HG02678 (cell line): Measurements from ENCODE around the gene TOR1B.
"Not testable (repeated sequence)": the region's sequence is repeated elsewhere in the genome, so short reads cannot be mapped to it uniquely, and the experiment has no call there.

Experiments used
- ATAC-seq: cut with Tn5 transposase; IDR thresholded peaks from one replicate; pipeline ENCODE4 v1.9.1; 2021; ENCODE audit warnings: mild to moderate bottlenecking, moderate library complexity; ENCODE audit not compliant: unreplicated experiment

The TOR1B gene

DNA sequence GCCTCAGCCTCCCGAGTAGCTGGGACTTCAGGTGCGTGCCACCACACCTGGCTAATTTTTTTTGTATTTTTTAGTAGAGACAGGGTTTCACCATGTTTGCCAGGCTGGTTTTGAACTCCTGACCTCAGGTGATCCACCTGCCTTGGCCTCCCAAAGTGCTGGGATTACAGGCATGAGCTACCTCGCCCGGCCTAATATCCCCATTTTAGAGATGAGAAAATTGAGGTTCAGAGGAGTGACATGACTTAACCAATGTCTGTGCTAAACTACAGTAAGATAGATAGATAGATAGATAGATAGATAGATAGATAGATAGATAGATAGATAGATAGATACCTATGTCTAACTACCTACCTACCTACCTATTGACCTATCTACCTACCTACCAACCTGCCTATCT, 26.9 kb upstream of the TOR1B start:
- not testable (repeated sequence) for ATAC-seq

DNA sequence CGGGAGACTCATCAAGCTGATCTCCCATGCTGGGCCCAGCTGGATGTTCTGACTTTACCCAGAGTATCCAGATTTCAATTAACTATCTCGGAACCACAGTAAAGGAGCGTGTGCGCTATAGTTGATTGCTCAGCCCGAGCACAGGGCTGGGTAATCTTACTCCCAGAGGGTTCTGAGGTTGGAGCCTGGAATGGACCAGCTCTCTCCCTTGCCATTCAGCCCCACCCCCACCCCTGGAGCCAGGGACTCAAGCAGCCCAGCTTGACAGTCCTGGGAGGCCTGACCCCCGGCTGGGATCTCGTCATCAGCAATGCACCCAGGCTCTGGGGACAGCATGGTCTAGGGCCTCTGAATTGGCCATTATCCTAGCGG, 26.4 kb upstream of the TOR1B start:
- no peak for ATAC-seq

DNA sequence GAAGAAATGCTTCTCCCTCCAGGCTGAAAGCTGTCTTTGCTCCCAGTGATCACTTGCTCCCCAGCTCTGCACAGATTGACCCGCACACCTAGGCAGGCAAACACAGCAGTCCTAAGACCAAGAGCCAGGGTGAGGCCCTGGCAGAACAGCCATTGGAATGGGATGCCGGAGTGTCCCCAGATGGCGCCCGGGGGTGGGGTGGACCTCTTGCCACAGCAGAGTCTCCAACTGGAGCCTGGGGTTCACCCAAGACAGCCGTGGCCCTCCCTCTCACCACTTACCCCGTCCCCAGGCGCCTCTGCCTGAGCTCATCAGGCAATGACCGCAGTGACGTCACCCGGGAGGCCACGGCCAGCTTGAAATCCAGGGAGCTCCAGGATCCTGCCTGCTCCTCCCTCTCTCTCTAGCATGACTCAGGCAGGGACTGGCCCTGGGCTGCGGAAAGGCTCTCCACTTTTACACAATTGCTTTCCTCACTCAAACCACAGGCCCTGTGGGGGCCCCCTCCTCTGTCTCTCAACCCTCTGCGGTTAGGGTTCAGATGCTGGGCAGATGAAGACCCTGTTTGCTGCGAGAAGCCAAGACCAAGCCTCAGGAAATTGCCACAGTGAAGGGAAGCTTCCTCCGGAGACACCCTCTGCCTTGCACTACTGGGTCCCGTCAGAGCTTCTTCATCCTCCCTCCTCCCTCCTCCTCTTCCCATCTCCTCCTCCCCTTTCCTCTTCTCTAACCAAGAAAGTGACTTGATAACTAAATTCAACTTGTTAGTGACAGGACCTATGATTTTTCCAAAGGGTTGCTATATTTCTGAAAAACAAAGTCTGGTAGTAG, 25.8 kb upstream of the TOR1B start:
- no peak for ATAC-seq

DNA sequence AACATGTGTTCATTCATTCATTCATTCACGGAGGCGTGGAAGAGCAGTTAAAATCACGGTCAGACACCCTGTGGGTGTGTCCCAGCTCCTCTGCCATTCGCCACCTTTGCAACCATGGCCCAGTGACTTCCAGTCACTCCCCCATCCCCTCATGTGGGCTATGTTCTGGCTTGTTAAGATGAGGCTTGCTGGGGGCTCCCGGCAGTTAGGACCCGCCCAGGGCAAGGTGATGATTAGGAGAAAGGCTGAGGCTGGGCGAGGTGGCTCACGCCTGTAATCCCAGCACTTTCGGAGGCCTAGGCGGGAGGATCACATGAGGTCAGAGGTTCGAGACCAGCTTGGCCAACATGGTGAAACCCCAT, 25.2 kb upstream of the TOR1B start:
- ATAC-seq: no peak

DNA sequence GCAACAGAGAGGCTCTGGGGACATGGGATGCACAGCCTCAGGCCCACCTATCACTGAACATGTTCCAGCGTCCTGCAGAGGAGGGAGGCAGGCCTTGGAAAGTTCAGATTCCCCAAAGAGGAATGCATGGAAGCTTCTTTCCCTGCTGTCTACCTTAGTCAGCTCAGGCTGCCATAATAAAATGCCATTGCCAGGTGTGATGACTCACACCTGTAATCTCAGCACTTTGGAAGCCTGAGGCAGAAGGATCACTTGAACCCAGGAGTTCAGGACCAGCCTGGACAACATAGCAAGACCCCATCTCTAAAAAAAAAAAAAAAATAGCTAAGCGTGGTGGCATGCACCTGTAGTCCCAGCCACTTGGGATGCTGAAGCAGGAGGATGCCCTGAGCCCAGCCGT, 24.5 kb upstream of the TOR1B start:
- ATAC-seq: no peak

DNA sequence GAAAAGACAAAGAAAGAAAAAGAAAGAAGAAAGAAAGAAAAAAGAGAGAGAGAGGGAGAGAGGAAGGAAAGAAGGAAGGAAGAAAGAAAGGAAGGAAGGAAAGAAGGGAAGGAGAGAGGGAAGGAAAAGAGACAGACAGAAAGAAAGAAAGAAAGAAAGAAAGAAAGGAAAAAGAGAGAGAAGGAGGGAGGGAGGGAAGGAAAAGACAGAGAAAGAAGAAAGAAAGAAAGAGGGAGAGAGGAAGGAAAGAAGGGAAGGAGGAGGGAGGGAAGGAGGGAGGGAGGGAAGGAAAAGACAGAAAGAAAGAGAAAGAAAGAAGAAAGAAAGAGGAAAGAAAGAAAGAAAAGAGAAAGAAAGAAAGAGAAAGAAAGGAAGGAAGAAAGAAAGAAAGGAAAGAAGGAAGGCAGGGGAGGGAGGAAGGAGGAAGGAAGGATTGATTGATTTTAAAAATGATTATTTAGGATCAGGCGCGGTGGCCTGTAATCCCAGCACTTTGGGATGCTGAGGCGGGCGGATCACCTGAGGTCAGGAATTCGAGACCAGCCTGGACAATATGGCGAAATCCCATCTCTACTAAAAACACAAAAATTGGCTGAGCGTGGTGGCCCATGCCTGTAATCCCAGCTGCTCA, 23.3 kb upstream of the TOR1B start:
- ATAC-seq: no peak

DNA sequence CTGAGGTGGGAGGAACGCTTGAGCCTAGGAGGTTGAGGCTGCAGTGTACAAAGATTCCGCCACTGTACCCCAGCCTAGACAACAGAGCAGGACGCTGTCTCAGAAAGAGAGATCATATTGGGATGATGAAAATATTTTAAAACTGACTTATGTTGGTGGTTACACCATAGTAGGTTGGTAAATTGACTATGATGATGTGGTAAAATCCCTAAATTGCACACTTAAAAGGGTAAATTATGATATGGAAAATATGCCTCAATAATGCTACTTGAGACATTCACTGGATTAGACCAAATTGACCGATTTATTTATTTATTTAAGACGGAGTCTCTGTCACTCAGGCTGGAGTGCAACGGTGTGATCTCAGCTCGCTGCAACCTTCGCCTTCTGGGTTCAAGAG, 21.9 kb upstream of the TOR1B start:
- ATAC-seq: no peak

DNA sequence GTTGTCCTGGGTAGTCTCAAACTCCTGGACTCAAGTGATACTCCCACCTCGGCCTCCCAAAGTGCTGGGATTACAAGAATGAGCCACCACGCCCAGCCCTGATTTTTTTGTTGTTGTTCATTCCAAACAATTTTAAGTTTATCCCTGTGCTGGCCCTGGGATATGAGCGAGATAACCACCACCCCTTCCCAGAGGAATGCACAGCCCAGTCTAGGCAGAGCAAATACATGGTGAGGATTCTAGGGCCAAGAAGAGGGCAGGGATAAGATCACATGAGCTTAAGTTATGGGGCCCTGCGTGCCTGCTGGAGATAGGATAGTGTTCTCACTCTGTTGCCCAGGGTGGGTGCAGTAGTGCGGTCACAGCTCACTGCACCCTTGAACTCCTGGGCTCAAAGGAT, 21.0 kb upstream of the TOR1B start:
- no peak for ATAC-seq

DNA sequence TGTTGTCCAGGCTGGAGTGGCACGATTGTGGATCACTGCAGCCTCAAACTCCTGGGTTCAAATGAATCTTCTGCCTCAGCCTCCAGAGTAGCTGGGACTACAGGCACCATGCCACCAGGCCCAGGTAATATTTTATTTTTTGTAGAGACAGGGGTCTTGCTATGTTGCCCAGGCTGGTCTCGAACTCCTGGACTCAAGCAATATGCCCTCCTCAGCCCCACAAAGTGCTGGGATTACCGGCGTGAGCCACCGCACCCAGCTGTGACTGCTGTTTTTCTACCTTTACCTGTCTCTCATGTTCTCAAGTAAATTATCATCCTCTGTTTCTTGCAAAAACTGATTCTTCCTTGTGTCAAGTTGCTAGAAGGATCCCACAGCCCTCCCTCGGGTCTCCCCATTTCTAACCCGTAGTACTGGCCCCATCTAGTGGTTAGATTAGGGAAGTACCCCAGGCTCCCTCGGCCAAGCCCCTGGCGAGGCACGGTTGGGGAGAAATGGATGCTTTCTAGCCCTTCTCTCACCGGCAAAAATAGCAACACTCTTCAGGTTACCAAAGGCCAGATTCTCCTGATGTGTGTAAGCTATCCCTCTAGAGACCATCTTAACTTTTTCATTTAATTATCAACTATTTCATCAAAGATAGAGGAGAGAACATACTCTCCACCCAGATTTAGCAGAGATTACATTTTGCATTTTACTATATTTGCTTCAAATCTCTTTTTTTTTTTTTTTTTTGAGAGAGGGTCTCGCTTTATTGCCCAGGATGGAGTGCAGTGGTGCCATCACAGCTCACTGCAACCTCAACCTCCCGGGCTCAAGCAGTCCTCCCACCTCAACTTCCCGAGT, 19.2 kb upstream of the TOR1B start:
- peak; percentile 57 for ATAC-seq

DNA sequence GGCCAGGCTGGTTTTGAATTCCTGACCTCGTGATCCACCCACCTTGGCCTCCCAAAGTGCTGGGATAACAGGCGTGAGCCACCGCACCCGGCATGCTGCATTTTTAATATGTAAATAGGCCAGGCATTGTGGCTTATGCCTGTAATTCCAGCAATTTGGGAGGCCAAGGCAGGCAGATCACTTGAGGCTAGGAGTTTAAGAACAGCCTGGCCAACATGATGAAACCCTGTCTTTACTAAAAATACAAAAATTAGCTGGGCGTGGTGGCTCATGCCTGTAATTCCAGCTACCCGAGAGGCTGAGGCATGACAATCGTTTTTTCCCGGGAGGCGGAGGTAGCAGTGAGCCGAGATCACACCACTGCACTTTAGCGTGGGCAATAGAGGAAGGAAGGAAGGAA, 18.0 kb upstream of the TOR1B start:
- not testable (repeated sequence) for ATAC-seq

DNA sequence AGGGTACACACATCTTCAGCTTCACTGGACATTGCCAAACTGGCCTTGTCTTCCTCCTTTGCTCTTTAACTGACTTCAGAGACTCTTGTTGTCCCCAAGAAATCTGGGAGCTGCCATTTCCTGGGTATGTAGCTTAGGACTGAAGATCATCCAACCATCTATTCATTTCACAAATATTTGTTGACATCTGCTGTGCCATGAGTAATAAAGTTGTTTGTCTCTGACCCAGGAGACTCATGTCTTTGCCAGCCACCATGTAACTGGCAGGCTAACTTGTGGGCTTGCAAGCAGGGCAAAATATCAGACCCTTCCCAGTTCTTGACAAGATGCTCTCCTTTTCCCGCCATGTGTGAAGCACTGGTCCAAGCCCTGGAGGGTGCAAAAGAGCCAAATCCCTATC, 17.1 kb upstream of the TOR1B start:
- no peak for ATAC-seq

DNA sequence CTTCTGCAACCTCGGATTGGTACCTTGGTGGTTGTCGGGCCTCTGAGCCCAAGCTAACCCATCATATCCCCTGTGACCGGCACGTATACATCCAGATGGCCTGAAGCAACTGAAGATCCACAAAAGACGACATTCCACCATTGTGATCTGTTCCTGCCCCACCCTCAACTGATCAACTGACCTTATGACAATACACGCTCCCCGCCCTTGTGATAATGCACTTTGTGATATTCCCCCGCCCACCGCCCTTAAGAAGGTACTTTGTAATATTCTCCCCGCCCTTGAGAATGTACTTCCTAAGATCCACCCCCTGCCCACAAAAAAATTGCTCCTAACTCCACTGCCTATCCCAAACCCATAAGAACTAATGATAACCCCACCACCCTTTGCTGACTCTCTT, 16.5 kb upstream of the TOR1B start:
- ATAC-seq: no peak

DNA sequence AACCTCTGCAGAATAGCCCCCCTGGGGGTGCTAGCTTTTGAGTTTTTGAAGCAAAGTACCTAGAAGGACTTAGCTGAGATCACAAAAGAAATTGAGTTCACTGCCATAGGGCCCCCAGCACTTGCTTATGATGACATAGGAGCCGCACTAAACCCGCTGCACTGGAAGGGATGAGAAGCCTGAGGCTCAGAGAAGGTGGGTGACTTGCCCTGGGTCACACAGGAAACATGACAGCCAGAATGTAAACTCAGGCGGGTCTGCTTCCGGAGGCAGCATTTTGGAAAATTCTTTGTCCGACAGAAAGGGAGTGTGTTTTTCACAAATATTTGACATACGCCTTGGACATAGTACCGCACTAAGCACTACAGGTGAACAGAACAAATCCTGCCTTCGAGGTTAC, 8.4 kb upstream of the TOR1B start:
- ATAC-seq: no peak

DNA sequence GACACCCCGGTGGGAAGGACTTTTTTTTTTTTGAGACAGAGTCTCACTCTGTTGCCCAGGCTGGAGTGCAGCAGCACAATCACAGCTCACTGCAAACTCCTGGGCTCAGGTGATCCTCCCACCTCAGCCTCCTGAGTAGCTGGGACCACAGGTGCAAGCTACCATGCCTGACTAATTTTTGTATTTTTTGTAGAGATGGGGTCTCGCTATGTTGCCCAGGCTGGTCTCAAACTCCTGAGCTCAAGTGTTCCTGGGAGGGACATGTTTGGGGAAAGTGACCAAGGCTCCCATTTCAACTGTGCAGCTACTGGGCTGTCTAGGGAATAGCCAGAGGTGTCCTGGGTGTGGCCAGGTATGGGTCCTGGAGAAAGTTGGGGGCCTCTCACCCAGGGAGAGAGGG, 7.0 kb upstream of the TOR1B start:
- not testable (repeated sequence) for ATAC-seq

DNA sequence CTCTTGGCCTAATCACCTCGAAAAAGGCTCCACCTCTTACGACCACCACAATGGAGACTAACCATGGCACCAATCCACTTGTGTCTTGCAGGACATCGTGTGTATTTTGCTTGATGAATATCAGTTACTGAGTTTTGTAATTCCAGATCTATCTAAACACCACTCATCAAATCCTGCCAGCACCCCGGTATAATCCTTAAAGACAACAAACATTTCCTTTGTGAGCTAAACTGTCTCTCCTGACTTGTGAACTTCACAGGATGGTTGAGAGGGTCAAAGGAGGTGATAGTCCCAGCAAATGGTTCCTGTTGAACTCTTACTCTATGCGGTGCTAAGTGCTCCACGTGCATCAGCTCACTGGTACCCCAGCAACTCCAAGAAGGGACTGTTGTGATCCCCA, 4.0 kb upstream of the TOR1B start:
- no peak for ATAC-seq

DNA sequence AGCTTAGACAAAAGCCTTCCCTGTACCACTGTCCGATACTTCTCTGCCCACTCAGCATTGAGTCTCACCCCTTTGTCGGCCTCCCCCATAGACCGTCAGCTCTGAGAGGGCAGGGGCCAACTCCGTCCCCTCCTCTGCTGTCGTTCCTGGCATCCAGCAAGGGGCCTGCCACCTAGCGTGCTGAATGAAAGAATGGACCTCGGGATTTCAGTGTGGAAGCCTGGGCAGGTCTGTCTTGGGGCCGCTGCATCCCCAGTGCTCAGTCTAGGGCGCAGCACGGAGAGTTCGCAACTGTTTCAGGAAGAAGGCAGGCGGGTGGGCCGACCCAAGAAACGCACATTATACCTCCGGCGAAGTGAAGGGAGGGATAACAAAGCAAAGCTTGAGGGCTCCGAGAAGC, 1.5 kb upstream of the TOR1B start:
- ATAC-seq: no peak

DNA sequence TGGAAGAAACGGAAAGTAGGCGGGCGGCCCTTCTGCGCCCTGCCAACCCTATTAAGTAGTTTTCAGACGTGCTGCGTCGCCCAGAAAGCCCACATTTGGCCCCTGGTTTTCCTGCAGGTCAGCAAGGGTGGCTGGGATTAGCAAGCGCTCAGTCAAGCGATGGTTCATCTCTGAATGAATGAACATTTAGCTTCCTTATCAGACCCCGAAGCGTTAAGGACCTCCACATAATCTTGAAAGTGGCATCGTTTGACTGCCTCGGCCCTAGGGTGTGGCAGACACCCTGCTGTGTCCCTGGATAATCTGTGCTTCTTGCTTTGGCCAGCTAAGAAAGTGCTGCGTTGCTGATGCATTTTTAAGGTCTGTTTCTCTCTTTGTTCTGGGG, 684 bp downstream of the TOR1B start:
- no peak for ATAC-seq

DNA sequence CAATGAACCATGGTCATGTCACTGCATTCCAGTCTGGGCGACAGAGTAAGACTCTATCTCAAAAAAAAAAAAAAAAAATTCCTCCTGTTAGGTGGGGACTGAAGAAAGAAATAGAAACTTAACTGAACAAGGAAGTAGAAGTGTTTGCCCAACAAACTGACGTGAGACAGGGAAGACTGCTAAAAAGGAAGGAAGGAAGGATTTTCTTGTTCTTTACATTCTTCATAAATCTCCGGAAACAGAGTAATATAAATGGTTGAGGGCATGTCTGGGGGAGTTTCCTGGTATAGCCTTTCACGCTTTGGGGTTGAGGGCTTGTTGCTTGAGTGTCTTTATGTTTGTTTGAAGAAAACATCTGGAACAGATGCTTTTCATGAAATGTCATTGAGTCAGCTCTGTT, 3.1 kb downstream of the TOR1B start:
- ATAC-seq: no peak

DNA sequence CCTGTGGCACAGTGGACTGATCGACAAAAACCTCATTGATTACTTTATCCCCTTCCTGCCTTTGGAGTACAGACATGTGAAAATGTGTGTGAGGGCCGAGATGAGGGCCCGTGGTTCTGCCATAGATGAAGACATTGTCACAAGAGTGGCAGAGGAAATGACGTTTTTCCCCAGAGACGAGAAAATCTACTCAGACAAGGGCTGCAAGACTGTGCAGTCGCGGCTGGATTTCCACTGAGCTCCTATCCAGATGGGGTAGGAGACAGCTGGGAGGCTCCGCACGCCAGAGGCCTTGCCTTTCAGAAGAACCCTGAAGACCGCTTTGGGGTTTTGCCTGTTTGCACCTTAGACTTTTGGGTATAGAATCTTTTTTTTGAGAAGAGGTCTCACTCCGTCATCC, 6.4 kb downstream of the TOR1B start:
- no peak for ATAC-seq

DNA sequence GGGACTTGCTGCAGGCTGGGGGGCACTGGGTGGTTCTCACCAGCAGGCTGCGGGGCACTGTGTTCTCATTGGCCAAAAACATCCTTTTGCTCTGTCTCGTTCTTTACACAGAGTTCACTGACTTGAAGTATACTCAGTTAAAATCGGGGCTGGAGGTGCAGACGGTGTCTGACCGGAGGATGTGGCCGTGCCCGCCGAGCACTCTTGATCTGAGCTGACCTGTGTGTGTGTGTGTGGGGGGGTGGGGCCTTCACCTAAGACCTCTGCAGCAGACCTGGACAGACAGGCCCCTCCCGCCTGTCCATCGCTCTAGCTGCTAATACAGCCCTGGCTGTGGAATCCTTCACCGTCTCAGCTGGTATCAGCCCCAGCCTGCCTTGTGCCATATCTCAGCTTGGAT, 7.1 kb downstream of the TOR1B start:
- no peak for ATAC-seq

DNA sequence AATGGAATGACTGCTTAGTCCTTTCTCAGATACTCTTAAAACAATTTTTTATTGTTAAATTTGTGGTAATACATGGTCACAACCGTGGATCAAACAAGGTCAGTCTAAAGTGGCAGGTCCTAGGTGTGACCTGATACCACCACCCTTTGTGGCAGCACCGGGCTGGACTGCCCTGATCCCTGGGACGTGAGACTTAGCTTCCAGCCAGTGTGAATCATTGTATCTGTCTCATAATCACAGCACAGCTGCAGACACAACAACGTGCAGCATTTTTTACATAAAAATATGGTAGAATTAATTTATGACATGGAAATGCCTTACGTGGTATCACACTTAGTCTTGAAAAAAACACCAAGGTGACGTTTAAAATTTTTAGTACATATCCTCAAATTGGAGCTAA, 7.8 kb downstream of the TOR1B start:
- ATAC-seq: no peak

DNA sequence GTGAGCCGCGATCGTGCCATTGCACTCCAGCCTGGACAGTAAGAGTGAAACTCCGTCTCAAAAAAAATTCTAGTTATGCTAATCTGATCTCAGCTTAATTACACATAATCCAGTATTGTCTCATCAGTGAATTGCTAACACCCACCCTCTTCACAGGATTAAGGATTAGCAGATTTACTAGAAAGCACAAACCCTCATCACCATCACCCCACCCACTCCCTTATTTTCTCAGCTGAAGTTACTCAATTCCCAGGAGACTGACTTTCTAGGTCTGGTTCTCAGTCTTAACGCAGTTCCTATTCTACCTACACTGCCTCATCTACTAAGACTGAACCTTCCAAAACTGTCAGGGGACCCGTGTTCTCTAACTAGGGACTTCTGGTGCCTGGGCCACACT, 9.0 kb downstream of the TOR1B start:
- no peak for ATAC-seq
